GM12878 (cell line): Measurements from ENCODE around the gene ANXA2R.

Experiments
- CTCF ChIP-seq, 3 experiments: IDR thresholded peaks in 2 of 3; conservative IDR thresholded peaks in 1 of 3; 2 replicates each; pipeline ENCODE4 v1.5.1; 2011; ENCODE audit warnings: low read depth in 3 of 3, low read length in 3 of 3, mild to moderate bottlenecking in 3 of 3, control low read depth in 2 of 3, moderate library complexity in 2 of 3, inconsistent platforms in 1 of 3, mixed read lengths in 1 of 3; ENCODE audit not compliant: control insufficient read depth in 2 of 3, insufficient read depth in 1 of 3; ENCODE audit errors: extremely low read depth in 1 of 3
- TF ChIP-seq, protein P1 (sequence below): fragments of 450-650 bp; IDR thresholded peaks from 2 replicates; pipeline ENCODE4 v1.6.1; 2017; ENCODE audit warnings: mild to moderate bottlenecking, moderate library complexity

- TF ChIP-seq, protein P1, sequence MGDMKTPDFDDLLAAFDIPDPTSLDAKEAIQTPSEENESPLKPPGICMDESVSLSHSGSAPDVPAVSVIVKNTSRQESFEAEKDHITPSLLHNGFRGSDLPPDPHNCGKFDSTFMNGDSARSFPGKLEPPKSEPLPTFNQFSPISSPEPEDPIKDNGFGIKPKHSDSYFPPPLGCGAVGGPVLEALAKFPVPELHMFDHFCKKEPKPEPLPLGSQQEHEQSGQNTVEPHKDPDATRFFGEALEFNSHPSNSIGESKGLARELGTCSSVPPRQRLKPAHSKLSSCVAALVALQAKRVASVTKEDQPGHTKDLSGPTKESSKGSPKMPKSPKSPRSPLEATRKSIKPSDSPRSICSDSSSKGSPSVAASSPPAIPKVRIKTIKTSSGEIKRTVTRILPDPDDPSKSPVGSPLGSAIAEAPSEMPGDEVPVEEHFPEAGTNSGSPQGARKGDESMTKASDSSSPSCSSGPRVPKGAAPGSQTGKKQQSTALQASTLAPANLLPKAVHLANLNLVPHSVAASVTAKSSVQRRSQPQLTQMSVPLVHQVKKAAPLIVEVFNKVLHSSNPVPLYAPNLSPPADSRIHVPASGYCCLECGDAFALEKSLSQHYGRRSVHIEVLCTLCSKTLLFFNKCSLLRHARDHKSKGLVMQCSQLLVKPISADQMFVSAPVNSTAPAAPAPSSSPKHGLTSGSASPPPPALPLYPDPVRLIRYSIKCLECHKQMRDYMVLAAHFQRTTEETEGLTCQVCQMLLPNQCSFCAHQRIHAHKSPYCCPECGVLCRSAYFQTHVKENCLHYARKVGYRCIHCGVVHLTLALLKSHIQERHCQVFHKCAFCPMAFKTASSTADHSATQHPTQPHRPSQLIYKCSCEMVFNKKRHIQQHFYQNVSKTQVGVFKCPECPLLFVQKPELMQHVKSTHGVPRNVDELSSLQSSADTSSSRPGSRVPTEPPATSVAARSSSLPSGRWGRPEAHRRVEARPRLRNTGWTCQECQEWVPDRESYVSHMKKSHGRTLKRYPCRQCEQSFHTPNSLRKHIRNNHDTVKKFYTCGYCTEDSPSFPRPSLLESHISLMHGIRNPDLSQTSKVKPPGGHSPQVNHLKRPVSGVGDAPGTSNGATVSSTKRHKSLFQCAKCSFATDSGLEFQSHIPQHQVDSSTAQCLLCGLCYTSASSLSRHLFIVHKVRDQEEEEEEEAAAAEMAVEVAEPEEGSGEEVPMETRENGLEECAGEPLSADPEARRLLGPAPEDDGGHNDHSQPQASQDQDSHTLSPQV: no peak
- no peak for TF ChIP-seq CTCF (IDR thresholded peaks at IDR 0.05 in 2 of 3, conservative IDR thresholded peaks at IDR 0.05 in 1 of 3; ENCODE audit: control insufficient read depth in 2 of 3, extremely low read depth in 1 of 3, insufficient read depth in 1 of 3, low read depth in 3 of 3, low read length in 3 of 3)
These were observed 35.1 kb downstream of the ANXA2R start for GRCh38 chr5:43005031-43005430.
